Suprapubic skin (tissue), 3 donors: ENCODE measurements around the gene GGT7.

Experiments used
- POLR2A ChIP-seq, 2 donors: fragments of 450-650 bp; IDR thresholded peaks; one replicate each; pipeline ENCODE4 v1.6.1; 2017; ENCODE audit warnings: antibody characterized with exemption in 2 of 2, mild to moderate bottlenecking in 2 of 2, moderate library complexity in 2 of 2
- TF ChIP-seq, protein P1 (sequence below), 2 donors: fragments of 200-600 bp in 1 of 2; fragments of 450-650 bp in 1 of 2; sonication (generic) in 1 of 2; IDR thresholded peaks; one replicate each; pipeline ENCODE4 v1.5.1; 2016 to 2019; ENCODE audit warnings: antibody characterized with exemption in 2 of 2, mild to moderate bottlenecking in 1 of 2, moderate library complexity in 1 of 2

DNA sequence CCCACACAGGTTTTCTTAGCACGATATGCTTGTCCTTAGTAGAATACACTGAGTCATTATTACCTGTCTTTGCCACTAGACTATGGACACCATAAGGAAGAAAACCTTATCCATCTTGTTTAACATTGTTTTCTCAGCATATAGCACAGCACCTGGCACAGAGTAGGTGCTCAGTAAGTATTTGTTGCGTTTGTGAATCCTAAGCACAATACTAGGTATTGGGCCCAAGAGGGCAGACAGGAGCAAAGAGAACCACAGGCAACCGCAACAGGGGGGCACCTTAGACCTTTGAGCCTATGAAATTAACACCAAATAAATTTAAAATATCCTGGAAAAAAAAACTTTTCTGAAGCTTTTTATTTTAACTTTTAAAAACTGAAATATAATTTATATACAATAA lies 43.5 kb downstream of the GGT7 start:
- TF ChIP-seq POLR2A (IDR thresholded peaks at IDR 0.05): no peak
- TF ChIP-seq, protein P1, sequence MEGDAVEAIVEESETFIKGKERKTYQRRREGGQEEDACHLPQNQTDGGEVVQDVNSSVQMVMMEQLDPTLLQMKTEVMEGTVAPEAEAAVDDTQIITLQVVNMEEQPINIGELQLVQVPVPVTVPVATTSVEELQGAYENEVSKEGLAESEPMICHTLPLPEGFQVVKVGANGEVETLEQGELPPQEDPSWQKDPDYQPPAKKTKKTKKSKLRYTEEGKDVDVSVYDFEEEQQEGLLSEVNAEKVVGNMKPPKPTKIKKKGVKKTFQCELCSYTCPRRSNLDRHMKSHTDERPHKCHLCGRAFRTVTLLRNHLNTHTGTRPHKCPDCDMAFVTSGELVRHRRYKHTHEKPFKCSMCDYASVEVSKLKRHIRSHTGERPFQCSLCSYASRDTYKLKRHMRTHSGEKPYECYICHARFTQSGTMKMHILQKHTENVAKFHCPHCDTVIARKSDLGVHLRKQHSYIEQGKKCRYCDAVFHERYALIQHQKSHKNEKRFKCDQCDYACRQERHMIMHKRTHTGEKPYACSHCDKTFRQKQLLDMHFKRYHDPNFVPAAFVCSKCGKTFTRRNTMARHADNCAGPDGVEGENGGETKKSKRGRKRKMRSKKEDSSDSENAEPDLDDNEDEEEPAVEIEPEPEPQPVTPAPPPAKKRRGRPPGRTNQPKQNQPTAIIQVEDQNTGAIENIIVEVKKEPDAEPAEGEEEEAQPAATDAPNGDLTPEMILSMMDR (IDR thresholded peaks at IDR 0.05): no peak
